ENCODE results near the gene ZBP1.
A peak's percentile ranks its signal among the peaks of the same experiment; 100 is the strongest.

The ZBP1 gene

GRCh38 chr20:57595041-57596030 lies 24.9 kb downstream of the ZBP1 start:
- DNase-seq (ENCODE audit: insufficient read length, low spot score) (no peak), FAIRE-seq (no peak)
- TF ChIP-seq CTCF (IDR thresholded peaks at IDR 0.05; ENCODE audit: insufficient read depth, missing control alignments), result no peak

GRCh38 chr20:57594092-57594951 lies 25.9 kb downstream of the ZBP1 start:
- TF ChIP-seq CTCF (IDR thresholded peaks at IDR 0.05; ENCODE audit: insufficient read depth, missing control alignments), result peak; percentile 67
- DNase-seq (ENCODE audit: insufficient read length, low spot score) (peak; percentile 77), FAIRE-seq (no peak)

GRCh38 chr20:57593134-57593886 lies 26.9 kb downstream of the ZBP1 start:
- DNase-seq (ENCODE audit: insufficient read length, low spot score), result no peak

GRCh38 chr20:57592263-57593092 lies 27.7 kb downstream of the ZBP1 start:
- no peak for TF ChIP-seq CTCF (IDR thresholded peaks at IDR 0.05; ENCODE audit: insufficient read depth, missing control alignments)
- no peak for FAIRE-seq
- no peak for DNase-seq (ENCODE audit: insufficient read length, low spot score)

More at GRCh38 chr20:57593134-57593886, 26.9 kb downstream of the ZBP1 start:
- no peak for TF ChIP-seq CTCF (IDR thresholded peaks at IDR 0.05; ENCODE audit: insufficient read depth, missing control alignments)
- no peak for FAIRE-seq

GRCh38 chr20:57591289-57592229 lies 28.7 kb downstream of the ZBP1 start:
- no peak for DNase-seq (ENCODE audit: insufficient read length, low spot score)
- TF ChIP-seq CTCF (IDR thresholded peaks at IDR 0.05; ENCODE audit: insufficient read depth, missing control alignments), result no peak
- no peak for FAIRE-seq

Data from D721Med (cell line).